ENCODE results near the gene TICAM2.

Gene TICAM2

DNA sequence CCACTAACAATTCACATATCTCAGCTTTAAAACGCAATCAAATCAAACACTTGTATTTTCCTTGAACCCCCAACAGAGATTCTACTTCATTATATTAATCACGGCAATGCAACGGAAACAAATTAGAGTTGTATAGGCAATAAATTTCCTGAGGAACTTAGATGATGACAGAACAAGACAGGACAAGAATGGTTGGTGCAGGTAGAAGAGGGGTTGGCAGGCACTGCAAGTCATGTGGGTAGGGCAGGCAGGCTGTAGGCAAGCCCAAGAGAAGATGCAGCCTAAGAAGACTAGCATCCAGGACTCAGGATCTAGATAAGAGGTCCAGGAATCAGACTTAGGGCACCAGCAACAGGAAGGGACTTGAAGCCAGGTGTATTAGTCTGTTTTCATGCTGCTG, 41.1 kb downstream of the TICAM2 start:
- FAIRE-seq = no peak

DNA sequence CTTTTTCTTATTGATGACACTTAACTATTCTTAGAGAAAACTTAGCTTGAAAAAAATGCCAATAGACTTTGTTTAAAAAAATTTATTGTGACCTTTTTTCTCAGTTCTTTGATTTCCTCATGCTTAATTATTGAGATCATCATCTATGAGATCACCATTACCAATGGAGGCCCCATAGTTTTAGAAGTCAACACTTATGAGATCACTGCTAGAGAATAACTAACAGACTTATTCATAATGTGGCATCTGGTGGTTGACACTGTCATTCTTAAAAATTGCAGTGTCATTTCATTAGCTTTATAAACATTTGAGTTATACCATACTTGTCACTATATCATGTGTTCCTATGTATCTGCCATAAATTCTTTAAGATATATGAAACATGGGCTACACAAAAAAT, 42.8 kb downstream of the TICAM2 start:
- no peak for FAIRE-seq

DNA sequence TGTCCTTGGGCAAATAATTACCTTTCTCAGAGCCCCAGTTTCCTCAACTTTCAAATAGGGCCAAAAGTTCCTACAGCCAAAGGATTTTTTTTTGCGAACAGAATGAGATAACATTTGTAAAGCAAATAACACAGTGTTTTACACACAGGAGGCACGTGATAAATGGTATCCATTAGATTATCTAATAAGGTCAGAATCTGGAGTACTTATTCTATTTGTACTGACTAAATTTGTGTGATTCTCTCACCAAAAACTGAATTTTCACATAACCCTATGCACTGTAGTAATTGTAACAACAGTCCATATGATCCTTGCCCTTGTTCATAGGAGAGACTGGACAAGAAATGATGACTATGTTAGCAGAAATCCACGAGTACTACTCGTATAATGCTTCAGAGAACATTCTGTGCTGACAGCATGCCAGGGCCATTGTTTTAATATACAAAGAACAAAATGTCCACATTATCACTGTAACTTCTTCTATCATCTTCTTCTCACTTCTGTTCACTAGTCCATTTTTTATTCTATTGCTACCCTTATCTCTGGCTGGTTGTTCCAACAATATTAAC, 43.8 kb downstream of the TICAM2 start:
- no peak for FAIRE-seq

DNA sequence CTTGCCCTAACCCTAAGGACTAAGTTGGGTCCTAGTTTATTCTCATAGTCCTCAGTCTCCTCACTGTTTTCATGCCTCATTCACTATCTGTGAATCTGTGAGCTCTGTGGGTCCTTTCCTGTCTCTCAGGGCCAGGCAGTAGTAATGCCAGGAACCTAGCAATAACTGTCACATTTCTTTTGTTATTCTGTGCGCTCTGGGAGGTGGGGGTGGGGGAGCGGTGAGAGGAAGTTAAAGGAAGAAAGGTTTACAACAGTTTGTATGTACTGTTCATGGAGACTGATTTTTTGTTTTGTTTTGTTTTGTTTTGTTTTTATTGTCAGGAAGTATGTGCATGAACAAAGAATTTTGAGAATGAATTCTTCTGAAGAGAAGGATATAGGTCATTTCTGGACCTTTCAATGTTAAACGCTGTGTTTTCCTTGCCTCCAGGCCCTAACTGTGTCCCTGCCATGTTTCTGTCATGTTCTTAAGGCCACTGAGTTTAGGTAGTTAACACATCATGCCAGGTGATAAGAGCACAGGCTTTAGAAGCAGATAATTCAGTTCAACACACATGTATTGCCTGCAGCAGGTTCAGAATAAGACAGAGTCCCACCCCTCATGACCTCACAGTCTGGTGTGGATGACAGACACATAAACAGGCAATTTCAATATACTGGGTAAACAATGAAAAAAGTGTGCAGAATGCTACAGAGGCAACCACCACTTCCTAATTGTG, 44.5 kb downstream of the TICAM2 start:
- no peak for FAIRE-seq

DNA sequence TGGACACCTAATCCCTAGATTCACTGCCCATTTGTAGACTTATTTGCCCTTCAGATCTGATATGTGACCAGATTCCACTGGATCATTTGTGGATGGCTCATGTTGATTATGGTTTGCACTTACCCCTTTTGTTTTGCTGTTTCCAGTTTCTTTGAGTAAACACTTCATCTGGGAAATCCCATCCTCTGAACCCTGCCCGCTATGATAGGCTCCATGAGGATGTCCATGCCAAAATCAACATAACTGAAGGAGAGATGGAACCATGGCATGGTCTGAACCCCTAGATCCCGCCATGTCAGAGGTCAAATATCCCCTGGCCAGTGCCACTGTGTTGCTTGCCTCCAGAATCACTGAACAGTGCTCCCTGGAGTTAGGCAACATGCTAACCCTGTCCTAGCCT, 46.0 kb downstream of the TICAM2 start:
- no peak for FAIRE-seq

DNA sequence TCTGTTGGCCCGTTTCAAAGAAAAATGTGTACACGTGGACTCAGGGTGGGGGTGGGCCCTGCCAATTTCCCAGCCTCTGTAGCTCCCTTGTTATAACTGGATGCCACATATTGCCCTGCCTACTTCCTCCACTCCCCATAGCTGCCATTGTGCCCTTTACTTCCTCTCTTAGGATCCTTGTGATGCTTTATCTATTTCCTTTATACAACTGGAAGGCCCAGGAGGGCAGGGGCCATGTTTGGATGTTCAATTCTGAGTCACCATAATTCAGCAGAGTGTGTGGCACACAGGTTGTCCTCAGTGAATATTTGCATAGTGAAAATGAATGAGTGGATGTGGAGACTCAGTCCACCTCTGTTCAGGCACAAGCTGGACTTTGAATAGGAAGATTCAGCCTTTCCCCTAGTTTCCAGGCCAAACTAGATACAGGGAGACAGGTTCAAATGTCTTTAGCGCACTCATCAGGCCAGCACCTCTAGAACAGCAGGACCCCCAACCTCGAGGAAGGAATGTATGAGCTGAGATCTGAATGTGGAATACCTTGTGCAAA, 47.1 kb downstream of the TICAM2 start:
- no peak for FAIRE-seq

DNA sequence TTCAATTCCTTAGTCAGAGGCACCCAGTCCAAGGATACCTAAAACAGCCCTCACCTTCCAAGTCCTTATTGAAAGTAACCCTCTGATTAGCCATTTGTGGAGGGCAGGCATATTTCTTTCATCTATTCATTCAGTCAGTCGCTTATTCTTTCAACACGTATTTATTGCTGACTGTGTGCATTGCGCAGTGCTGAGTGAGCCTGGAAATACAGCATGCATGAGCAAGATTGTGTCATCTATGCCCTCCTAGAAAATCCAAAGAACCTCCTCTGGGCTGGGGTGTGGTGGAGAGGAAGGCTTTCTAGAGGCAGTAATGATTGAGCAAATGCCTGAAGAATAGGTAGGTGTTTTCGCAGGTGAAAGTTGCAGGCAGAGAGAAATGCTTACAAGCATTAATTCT, 49.2 kb downstream of the TICAM2 start:
- no peak for FAIRE-seq

DNA sequence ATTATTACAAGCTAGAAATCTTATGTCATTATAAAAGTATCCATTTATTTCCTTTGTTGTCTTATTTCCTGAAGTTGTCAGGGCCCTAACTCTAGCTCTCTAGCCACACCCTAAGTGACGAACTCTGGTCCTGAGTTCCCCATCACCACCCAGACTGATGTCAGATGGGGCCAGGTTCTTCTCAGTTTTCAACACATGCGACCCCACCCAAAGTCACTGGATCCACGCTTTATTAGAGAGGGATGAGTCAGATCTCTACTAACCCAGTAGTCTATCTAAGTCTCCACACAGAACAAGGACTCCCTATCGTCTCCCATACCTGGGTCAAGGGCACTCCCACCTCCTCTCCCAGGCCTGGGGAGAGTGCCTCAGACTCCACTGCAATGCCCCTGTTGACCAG, 50.9 kb downstream of the TICAM2 start:
- no peak for FAIRE-seq

DNA sequence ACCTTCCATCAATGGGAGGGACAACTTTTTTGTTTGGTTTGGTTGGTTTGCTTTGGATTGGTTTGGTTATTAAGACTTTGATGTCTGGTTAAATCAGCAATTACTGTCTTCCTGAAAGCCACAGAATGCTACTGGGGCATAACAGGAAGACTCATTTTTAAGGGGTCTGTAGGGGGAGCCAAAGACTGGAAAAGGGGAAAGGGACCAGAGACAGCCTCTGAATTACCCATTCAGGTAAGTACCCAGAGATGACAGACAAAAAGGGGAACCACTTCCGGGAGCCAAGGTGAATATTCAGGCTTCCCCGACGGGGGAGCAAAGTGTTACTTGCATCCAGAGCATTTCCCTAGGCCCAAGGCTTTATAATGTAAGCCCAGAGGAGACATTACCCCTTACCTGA, 53.1 kb downstream of the TICAM2 start:
- no peak for FAIRE-seq

DNA sequence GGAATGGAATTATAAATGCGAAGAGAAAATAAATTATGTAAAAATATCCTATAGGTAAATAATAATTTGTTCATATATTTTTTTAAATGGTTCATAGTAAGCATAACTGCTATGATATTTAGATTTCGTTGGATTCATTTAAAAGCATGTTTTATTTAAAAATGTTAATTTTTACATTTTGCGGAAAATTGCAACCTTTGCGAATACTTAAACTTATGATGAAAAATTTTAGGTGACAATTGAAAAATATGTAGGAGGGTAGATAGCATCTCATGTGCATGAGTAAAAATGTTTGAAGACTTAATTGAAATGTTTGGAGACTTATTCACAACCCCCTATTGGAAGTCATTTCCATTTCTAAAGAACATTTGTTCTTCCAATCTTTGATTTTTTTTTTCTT, 53.6 kb downstream of the TICAM2 start:
- no peak for FAIRE-seq

DNA sequence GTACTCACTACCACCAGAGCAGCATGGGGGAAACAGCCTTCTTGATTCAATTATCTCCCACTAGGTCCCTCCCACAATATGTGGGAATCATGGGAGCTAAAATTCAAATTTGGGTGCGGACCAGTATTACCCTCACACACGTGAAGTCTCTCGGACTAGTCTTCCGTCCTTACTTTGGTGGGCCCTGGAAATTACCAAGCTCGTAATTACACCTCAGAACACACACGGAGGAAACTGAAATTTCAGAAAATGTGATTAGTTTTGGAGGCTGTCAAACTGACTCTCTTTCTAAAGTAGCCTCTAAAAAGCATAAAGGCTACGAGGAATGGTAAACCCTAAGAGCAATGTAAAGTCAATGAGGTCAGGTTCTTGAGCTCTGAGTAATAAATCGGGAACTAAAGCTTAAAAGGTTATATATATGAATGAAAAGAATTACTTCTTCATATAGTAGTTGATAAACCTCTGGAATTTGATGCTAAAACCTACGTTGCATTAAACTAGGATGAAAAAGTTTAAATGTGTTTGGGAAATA, 56.9 kb downstream of the TICAM2 start:
- no peak for FAIRE-seq

DNA sequence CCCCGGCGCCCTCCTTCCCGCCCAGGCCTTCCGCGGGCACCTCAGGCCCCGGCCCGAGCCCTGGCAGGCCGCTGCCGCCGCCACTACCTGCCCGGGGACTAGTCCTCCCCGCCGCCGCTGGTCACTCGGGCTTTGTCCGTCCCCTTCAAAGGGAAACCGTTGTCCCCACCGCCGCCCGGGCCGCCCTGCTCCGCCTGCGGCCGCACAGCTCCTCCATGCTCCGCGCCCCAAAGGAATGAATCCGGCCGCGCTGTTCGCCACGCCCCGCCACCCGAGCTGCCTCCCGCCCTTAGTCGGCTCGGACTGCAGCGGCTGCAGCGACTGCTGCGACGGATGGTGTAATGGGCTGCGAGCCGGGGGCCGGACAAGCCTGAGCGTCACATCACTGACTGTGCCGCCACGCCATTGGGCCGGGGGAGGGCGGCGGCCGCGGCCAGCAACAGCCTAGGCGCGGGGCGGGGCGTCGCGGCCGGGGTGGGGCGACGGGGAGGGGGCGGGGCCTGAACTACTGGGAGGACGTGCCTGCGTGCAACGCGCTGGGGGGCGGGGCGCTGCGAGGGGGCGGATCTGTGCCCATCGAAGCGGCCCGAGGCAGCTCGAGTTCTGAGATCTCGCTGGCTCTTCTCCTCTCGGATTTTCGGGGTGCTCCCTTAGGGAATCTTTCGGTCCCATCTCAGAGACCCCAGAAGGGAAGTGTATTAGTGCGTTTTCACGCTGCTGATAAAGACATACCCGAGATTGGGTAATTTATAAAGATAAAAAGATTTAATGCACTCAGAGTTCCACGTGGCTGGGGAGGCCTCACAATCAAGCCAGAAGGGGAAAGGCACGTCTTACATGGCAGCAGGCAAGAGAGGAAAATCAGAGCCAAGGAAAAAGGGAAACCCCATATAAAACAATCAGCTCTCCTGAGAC, 57.6 kb downstream of the TICAM2 start, which contains the start of gene FEM1C:
Gene FEM1C, minus strand, starts transcription at position 340 of the 915 bp plus-strand sequence. CDS start 1,282 bp downstream, outside the sequence.
- no peak for FAIRE-seq

DNA sequence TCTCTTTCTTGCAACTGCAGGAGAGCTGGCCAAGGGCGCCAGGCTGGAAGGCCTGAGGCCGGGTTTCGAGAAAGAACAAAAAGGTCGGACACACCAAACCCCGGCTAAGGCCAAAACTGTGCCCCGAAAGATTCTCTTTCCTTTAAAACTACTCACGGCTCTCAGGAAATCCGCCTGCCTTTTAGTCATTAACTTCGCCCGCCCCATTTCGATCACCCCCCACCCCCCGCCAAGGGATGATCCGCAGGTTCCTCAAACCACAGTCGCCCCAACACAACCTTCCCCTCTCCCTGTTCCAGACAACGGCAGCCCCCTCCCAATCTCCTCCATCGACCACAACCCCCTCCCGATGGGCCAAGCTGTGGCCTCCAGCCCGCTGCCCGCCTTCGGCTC, 58.2 kb downstream of the TICAM2 start:
- no peak for FAIRE-seq

DNA sequence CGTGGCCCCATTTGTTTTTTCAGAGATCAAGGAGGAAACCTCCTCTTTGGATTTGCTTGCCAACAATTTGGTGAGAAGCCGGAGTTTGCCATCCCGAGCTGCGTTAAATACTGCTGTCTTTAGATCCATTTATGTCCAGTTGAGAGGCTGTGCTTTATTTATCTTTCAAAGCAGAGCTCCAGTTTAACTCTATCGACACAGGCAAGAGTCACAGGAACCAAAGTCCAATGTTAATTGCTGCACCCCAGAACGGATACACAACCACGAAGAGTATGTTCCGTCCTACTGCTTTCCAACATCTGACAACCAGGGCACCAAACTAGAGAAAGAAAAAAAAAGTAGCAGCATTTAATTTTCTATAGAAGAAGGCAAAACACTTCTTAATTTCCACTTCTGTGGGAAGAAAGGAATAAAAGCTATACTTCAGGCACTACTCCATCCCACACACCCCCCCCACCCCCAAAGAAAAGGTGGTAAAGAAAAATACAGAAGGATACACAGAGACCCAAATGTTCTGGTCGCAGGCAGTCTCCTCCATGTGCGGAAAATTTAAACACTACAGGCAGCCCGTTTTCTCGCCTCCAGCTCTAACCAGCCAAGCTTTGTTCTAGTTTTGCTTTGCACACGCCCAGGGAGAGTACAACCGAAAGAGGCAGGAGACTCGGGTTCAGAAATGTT, 58.8 kb downstream of the TICAM2 start:
- no peak for FAIRE-seq

DNA sequence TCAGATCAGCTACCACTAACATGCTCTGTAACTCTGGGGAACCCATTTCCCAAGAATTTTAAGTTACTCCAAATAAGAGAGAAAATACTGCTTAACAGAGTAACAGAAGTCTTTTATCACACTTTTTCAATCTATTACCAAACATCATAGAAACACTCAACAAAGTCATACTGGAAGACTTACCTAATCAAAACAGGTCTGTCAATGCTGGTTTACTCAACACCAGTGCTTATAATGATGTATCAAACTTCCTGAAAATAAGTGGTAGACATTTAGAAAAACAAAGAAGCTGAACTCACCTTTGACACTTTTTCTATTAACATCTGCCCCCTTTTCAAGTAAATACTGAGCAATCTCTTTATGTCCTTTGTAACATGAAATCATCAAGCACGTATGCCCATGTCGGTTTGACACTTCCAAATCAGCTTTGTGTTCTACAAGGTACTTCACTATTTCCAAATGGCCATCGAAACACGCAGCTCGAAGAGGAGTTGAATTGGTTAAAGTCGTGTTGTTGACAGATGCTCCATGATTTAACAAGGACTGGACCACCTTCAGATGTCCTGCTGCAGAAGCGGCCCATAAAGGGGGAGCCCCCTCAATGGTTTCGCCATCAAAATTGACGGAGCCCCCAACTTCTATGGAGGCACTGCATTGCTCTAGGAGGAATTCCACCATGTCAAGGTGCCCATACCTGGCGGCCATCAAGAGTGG, 59.5 kb downstream of the TICAM2 start:
- FAIRE-seq = no peak

DNA sequence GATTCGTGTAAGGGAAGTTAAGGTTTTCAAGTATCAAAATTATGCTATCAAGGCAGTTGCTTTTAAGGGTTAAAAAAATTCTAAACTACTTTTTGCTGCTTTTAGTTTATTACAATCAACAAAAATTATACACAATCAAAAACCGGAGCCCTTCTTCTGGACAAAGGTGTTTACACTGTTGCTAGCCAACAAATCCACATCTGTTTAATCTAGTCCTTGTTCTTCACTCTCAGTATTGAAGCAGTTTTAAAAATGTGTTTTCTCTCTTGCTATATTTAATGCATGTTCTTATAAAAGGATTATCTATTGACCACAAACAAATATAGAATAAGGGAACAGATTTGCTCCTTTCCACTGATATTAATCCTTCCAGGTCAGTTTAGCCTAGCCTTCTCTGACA, 60.2 kb downstream of the TICAM2 start:
- peak; percentile 47 for FAIRE-seq

DNA sequence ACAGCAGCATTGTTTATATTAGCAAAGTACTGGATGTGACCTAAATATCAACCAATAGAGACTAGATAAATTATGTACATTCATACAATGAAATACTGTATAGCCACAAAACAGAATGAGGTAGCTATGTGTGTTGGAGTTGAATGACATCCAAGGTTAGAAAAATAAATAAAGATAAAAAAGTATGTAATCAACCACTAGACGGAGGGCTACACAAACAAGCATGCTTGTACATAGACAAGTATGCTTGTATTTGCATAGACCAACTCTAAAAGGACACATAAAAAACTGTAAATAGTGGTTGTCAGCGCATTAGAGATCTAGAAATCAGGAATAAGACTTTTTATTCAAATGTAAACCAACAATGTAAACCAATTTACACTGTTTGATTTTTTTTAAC, 60.7 kb downstream of the TICAM2 start:
- no peak for FAIRE-seq

DNA sequence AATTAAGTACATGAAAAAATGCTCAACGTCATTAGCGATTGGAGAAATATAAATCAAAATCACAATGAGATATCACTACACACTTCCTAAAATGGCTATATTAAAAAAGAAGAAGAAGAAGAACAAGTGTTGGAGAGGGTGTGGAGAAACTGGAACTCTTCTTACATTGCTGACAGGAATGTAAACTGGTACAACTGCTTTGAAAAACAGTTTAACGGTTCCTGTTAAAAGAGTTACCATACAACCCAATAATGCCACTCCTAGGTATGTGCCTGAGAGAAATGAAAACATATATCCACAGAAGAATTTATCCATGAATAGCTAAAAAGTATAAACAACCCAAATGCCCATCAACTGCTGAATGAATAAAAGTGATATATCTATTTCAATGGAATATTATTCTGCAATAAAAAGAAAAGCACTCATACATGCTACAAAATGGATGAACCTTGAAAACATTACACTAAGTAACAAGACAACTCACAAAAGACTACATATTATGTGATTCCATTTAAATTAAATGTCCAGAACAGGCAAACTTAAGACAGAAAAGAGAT, 66.7 kb downstream of the TICAM2 start:
- FAIRE-seq = no peak

DNA sequence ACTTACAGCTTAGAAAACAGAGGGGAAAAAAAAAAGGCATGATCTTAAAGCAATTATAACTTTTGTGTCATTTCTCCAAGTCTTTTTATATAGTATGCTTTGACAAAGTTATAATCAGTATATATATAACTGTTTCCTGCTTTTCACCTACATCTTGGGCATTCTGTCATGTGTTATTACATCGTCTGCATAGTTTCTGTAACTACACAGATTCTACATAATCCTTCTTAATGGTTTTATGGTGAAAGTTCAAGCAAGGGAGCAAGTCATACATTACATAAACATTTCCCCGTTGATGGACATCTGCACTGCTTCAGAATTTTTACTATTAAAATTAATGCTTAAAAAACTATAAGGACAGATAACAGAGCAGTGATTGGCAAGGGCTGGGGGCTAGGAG, 69.8 kb downstream of the TICAM2 start:
- FAIRE-seq = no peak

DNA sequence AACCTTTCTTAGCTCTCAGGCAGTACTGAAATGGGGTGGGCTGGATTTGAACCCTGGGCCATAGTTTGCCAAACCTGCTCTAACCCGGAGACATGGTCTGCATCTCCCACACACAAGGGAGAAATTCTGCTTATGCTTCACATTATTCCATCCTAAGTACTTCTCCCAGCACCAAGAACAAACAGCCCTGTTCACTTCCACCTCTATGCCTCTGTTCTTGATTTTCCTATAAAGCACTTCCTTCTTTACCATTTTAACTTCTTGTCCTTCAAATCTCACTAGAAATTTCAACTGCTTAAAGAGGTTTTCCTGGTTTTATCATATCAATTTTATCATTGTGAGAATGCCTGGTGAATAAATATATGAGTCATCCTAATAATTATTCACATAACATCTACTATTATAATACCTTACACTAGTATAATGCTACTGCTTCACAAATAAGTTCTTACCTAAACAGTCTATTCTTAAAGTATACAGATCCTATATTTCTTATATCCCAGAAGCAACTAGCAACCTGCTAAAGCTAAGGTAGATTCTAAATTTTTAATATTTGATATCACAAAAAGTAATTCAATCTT, 70.4 kb downstream of the TICAM2 start:
- FAIRE-seq = no peak

DNA sequence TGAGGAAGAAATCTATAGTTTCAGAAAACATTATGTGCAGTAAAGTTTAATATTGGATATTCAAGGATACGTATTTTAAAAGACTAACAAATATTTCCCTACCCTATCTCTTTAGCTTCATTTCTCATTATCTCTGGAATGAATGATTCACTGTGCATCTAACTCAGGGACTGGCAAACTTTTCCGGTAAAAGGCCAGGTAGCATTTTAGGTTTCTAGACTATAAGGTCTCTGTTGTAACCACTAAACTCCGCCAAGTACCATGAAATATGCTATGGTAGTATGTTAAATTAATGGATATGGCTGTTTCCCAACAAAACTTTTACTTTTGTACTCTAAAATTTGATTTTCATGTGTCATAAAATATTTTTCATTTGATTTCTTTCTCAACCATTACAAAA, 70.9 kb downstream of the TICAM2 start:
- no peak for FAIRE-seq

All from colon (tissue), 2 donors.